ENCODE results near the gene MYDGF. TPM values are rescaled to one million over a fixed set of nuclear protein-coding genes. Genes with fewer than 3 reads are reported as not detected.

The MYDGF gene
- total and polyA plus RNA-seq, 3 experiments from 2014 or later: 83.2 to 146 (median 88.6) TPM

GRCh38 chr19:4619668-4620294, 50.4 kb downstream of the MYDGF start:
- ChIA-PET CTCF (no interaction called here), POLR2A (no interaction called here)
- H3K4me1 ChIP-seq (ENCODE audit: insufficient read depth, low read length): no peaks in the 10 kb centered on the region
- no peaks in the 10 kb centered on the region for H3K36me3 ChIP-seq (ENCODE audit: insufficient read depth, low read length)
- Mint-ChIP-seq H3K4me1 (no peaks in the 10 kb centered on the region), H3K27ac (no peak overlapping the region), H3K4me3 (no peak overlapping the region), H3K36me3 (no peaks in the 10 kb centered on the region), H3K27me3 (peaks cover 19 to 26% of the 10 kb centered on the region in 2 donors), H3K9me3 (no peaks in the 10 kb centered on the region)
- no peak for DNase-seq
- H3K27me3 ChIP-seq (ENCODE audit: insufficient read depth, low read length, poor library complexity, severe bottlenecking): no peaks in the 10 kb centered on the region
- no peak overlapping the region for H3K4me3 ChIP-seq (ENCODE audit: low read length)
- H3K9me3 ChIP-seq (ENCODE audit: low read length): no peaks in the 10 kb centered on the region
- no peak overlapping the region for H3K27ac ChIP-seq (ENCODE audit: low read depth, low read length)

DNA sequence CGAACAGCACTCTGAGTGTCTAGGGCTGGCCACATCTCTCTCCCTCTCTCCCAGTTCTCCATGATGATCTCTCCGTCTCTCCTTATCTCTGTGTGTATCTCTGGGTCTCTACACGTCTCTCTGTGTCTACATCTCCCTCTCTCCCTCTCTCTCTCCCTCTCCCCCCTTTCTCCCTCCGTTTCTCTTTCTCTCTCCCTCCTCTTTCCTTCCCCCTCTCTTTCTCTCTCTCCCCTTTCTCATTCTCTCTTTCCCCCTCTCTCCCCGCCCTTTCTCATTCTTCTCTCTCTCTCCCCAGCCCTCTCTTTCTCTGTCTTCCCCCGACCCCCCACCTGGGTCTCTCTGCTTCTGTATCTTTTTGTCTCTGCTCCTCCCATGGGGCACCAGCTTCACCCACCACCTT, 52.1 kb downstream of the MYDGF start:
- no peaks in the 10 kb centered on the region for H3K4me1 ChIP-seq (ENCODE audit: insufficient read depth, low read length)
- POLR2A ChIA-PET: no interaction called here
- CTCF ChIA-PET: no interaction called here
- H3K36me3 ChIP-seq (ENCODE audit: insufficient read depth, low read length): no peaks in the 10 kb centered on the region
- Mint-ChIP-seq H3K27me3 (peaks cover 23 to 25% of the 10 kb centered on the region in 2 donors), H3K36me3 (no peaks in the 10 kb centered on the region), H3K27ac (no peak overlapping the region), H3K4me1 (no peaks in the 10 kb centered on the region), H3K4me3 (no peak overlapping the region), H3K9me3 (no peaks in the 10 kb centered on the region)
- no peak overlapping the region for H3K4me3 ChIP-seq (ENCODE audit: low read length)
- H3K27me3 ChIP-seq (ENCODE audit: insufficient read depth, low read length, poor library complexity, severe bottlenecking): no peaks in the 10 kb centered on the region
- H3K27ac ChIP-seq (ENCODE audit: low read depth, low read length): no peak overlapping the region
- H3K9me3 ChIP-seq (ENCODE audit: low read length): no peaks in the 10 kb centered on the region
- DNase-seq: no peak

- Histone ChIP-seq H3K4me1 (ENCODE audit: insufficient read depth, low read length) (no peaks in the 10 kb centered on the region), H3K36me3 (ENCODE audit: insufficient read depth, low read length) (no peaks in the 10 kb centered on the region), H3K27me3 (ENCODE audit: insufficient read depth, low read length, poor library complexity, severe bottlenecking) (no peaks in the 10 kb centered on the region), H3K4me3 (ENCODE audit: low read length) (no peak overlapping the region), H3K9me3 (ENCODE audit: low read length) (no peaks in the 10 kb centered on the region), H3K27ac (ENCODE audit: low read depth, low read length) (no peak overlapping the region)
- POLR2A ChIA-PET: no interaction called here
- H3K27ac Mint-ChIP-seq: no peak overlapping the region
- H3K4me1 Mint-ChIP-seq: no peaks in the 10 kb centered on the region
- no peaks in the 10 kb centered on the region for H3K9me3 Mint-ChIP-seq
- CTCF ChIA-PET: no interaction called here
- no peaks in the 10 kb centered on the region for H3K36me3 Mint-ChIP-seq
- H3K4me3 Mint-ChIP-seq: no peak overlapping the region
- no peak for DNase-seq
- peaks cover 19 to 25% of the 10 kb centered on the region in 2 donors for H3K27me3 Mint-ChIP-seq
Observed at GRCh38 chr19:4613254-4613751, 56.8 kb downstream of the MYDGF start.

- Mint-ChIP-seq H3K36me3 (no peaks in the 10 kb centered on the region), H3K4me1 (no peaks in the 10 kb centered on the region), H3K27me3 (peaks cover 22 to 32% of the 10 kb centered on the region in 2 donors), H3K27ac (no peak overlapping the region), H3K9me3 (peaks cover 0 to 2% (median 0%) of the 10 kb centered on the region in 5 donors), H3K4me3 (no peak overlapping the region)
- no peaks in the 10 kb centered on the region for H3K27me3 ChIP-seq (ENCODE audit: insufficient read depth, low read length, poor library complexity, severe bottlenecking)
- ChIA-PET CTCF (interaction anchor here (1.0 kb wide), 1 partner anchor 199 kb away, joined by 3 read pairs; no protein-coding TSS in a partner anchor), POLR2A (no interaction called here)
- H3K36me3 ChIP-seq (ENCODE audit: insufficient read depth, low read length): no peaks in the 10 kb centered on the region
- no peak overlapping the region for H3K4me3 ChIP-seq (ENCODE audit: low read length)
- DNase-seq: no peak
- H3K4me1 ChIP-seq (ENCODE audit: insufficient read depth, low read length): no peaks in the 10 kb centered on the region
- no peaks in the 10 kb centered on the region for H3K9me3 ChIP-seq (ENCODE audit: low read length)
- H3K27ac ChIP-seq (ENCODE audit: low read depth, low read length): no peak overlapping the region
Observed at GRCh38 chr19:4609878-4610511, 60.1 kb downstream of the MYDGF start.

Other genes starting within 250 kb of the MYDGF start
- 10 to 100 TPM; 56.6 to 60.0 TPM for gene UBXN6, start 212.5 kb downstream of the MYDGF start, total RNA-seq
- gene UBXN6, start 212.5 kb downstream of the MYDGF start, polyA plus RNA-seq: 5.2 TPM
- gene HDGFL2, start 198.0 kb downstream of the MYDGF start, total RNA-seq: 10 to 100 TPM; 42.7 to 45.4 TPM
- 24.9 TPM for gene HDGFL2, start 198.0 kb downstream of the MYDGF start, polyA plus RNA-seq
- gene PLIN4, start 151.9 kb downstream of the MYDGF start, total RNA-seq: under 1 TPM in 1 of 2 experiments, not detected in 1; 0.04 TPM
- gene PLIN4, start 151.9 kb downstream of the MYDGF start, polyA plus RNA-seq: 0.15 TPM
- not detected for gene PLIN5, start 135.1 kb downstream of the MYDGF start, total RNA-seq
- 0.29 TPM for gene PLIN5, start 135.1 kb downstream of the MYDGF start, polyA plus RNA-seq
- not detected for gene LRG1, start 130.3 kb downstream of the MYDGF start, total RNA-seq
- 0.06 TPM for gene LRG1, start 130.3 kb downstream of the MYDGF start, polyA plus RNA-seq
- gene SEMA6B, start 110.7 kb downstream of the MYDGF start, total RNA-seq: under 1 TPM; 0.55 to 0.91 TPM
- not detected for gene SEMA6B, start 110.7 kb downstream of the MYDGF start, polyA plus RNA-seq
- 10 to 100 TPM in 1 of 2 experiments, 1 to 10 TPM in 1; 9.0 to 10.0 TPM for gene TNFAIP8L1, start 30.8 kb downstream of the MYDGF start, total RNA-seq
- gene TNFAIP8L1, start 30.8 kb downstream of the MYDGF start, polyA plus RNA-seq: 9.6 TPM
- gene DPP9, start 53.5 kb upstream of the MYDGF start, total RNA-seq: 100 to 1,000 TPM; 105 TPM
- gene DPP9, start 53.5 kb upstream of the MYDGF start, polyA plus RNA-seq: 32.1 TPM
- gene FEM1A, start 121.4 kb upstream of the MYDGF start, total RNA-seq: 10 to 100 TPM; 25.5 to 26.0 TPM
- gene FEM1A, start 121.4 kb upstream of the MYDGF start, polyA plus RNA-seq: 4.3 TPM
- 10 to 100 TPM; 24.4 to 26.5 TPM for gene TICAM1, start 161.4 kb upstream of the MYDGF start, total RNA-seq
- gene TICAM1, start 161.4 kb upstream of the MYDGF start, polyA plus RNA-seq: 13.8 TPM
- gene PLIN3, start 197.3 kb upstream of the MYDGF start, total RNA-seq: 10 to 100 TPM; 12.3 to 15.4 TPM
- gene PLIN3, start 197.3 kb upstream of the MYDGF start, polyA plus RNA-seq: 21.6 TPM
- gene ARRDC5, start 232.6 kb upstream of the MYDGF start, total RNA-seq: 1 to 10 TPM; 1.8 to 2.2 TPM
- 5.5 TPM for gene ARRDC5, start 232.6 kb upstream of the MYDGF start, polyA plus RNA-seq
- gene UHRF1, start 239.2 kb upstream of the MYDGF start, total RNA-seq: 100 to 1,000 TPM; 212 to 218 TPM
- gene UHRF1, start 239.2 kb upstream of the MYDGF start, polyA plus RNA-seq: 0.35 TPM

All from CD8-positive, alpha-beta memory T cell (primary cell).